SKM-1 treated with dmso at 0.1 percent for 144 hours (cell line): ENCODE measurements around the gene ITPR1.
"Not testable (repeated sequence)": the region's sequence is repeated elsewhere in the genome, so short reads cannot be mapped to it uniquely, and the experiment has no call there.

Source experiments
- DNase-seq: peaks from one replicate; lab custom pipeline; 2025; ENCODE audit not compliant: unreplicated experiment; lab: John Stamatoyannopoulos, UW

The ITPR1 gene

DNA sequence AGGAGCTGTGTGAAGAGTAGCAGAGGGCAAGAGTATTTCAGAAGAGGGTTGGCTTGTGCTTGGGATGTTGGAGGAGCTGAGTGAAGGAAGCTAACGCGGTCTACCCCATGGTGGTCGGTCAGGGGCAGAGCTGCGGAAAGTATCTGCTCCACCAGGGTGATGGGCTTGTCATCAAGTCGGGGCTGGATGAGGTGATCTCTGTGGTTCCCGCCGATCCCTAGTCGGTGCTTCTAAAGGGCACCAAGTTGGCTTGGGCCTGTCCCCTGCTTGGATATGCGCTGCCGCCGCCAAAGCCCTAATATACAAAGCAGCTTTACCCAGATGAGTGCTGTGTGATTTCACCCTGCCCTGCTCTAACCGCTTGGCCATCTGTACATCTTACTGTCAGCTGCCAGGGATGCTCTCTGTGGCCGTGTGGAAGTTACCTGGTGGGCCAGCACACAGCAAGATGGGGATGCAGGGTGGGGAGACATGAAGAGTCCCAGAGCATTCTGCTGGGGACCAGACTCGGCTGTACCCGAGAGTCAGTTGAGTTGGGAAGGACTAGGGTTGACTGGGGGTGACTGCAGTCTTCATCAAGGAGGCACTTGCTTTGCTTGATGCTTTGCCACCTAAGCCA is 260.0 kb downstream of the ITPR1 start:
- DNase-seq = no peak

DNA sequence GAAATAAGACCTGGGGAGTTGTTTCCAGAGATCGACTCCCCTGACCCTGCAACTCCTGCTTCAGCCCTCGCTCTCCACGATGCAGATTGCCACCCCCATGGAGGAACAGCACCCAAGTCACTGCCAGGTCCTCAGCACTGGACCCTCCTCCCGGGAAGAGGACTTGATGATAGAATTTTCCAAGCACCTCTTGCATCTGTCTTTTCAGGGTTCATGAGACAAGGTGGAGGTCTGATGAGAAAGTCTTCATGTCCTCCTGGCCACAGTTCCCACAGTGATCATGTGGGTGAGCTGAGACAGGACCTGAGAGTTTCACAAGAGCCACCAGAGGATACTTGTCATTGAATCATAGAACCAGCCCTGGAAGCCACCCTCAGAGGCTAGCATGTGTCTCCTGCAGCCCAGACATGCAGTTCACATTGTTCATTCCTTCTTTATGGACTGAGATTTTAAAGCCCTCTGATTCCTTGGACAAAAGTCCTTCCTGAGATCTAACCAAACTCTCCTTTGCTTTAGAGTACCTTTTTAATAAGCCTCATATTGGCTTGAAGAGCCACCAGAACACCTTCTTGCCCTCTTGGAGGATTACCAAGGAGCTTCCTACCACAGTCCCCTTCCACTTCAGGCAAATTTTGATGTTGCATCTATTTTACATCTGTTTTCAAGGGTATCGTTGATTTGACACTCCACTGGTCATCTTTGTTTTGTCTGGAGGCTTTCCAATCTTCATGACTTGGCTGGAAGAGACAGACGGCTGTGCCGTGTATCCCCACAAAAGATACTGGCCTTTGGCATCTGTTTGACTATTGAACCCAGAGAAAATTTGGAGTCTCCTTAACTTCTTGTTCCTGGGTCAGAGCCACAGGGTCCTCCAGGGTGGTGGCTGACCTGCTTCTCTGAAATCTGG is 261.3 kb downstream of the ITPR1 start:
- no peak for DNase-seq

DNA sequence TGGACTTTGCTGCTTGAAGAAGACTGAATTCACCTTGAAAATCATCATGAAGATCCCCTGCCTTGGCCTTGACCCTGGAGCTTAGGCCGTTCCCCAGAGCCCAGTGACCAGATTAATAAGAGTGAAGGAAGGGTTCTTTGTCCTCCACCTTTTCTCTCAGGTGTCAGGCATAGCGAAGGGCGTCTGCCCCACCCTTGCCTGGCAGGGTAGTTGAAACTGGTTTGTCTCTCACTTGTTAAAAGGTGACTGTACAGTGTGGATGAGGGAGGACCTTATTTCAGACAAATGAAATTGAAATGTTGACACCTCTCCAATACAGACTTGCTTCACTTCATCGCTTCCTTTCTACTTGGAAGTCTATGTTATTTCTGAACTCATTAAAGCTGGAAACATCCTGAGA is 262.4 kb downstream of the ITPR1 start:
- no peak for DNase-seq

DNA sequence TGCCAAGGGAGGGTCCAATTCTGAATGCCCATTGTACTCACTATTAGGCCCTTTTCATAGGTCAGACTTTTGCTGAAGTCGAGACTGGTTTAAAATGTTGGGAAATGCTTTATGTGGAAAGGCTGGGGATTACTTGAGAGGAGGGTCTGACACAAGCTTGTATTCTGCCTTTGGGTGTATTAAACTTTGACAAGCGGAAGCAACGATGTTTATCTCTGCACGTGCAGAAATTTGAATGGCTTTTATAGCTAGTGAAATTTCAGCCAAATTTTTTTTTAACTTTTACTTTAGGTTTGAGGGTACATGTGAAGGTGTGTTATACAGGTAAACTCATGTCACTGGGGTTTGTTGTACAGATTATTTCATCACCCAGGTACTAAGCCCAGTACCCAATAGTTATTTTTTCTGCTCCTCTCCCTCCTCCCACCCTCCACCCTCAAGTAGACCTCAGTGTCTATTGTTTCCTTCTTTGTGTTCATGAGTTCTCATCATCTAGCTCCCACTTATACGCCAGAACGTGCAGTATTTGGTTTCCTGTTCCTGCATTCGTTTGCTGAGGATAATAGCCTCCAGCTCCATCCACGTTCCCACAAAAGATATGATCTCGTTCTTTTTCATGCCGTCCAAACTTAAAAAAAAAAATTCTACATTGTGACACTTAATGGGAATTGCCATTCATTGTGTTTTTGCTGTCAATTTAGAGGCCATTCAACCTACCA is 263.1 kb downstream of the ITPR1 start:
- no peak for DNase-seq

DNA sequence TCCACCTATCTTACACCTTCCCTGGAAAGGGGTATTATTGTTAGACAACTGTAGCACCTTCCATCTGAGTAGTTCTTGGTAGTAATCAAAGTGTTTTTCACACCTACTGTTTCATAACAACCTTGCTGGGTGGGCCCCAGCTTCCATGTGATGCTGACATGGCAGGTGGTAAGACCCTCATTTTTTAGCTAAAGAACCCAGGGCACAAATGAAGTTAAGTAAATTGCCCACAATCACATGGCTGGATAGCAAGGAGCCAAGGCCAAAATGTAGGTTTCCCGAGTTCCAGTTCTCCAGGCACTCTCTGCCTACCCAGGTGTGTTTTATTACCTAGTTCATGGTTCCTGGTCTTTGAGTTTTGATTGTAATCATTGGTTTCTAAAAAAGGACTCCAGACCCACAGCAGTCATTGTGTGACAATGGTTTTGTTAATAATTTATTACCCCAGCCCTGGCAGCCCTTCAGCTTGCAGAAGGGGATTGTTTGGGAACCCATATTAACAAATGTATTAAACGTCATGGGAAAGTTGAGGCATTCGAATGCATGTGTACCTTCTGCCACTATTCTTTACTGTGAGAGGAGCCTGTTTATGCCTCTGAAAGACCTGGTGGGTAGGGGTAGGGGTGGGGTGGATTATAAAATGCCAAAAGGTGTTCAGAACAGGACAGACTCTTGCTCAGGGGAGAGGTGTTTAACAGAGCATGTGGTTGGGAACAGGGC is 263.9 kb downstream of the ITPR1 start:
- DNase-seq = no peak

DNA sequence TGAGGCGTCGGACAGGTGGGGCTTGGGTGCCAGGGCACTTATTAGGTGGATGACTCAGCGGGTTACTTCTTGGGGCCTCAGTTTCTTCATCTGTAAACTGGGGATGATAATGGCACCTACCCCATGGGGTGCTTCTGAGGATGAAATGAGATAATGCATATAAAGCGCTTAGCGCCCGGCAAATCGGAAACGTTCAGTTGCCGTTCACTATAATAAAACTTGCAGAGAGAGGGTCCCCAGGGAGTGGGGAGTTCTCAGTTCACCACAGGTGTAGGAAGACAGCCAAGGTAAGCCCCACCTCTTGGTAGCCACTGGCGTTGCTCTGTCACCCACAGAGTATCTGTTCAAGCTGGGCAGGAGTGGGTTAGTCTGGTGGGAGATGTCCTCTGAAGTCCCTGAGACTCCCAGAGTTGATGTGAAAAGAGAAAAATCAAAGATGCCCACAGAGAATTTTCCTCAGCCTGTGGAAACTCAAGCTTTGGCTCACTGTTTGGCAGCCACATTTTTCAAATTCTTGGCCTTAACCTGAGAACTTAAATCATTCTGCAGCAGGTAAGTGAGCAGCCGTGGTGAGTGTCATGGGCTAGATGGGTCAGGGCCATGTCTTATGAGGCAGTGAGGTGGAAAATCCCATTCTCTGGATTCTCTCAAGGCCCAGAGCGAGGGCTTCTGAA is 264.6 kb downstream of the ITPR1 start:
- no peak for DNase-seq

DNA sequence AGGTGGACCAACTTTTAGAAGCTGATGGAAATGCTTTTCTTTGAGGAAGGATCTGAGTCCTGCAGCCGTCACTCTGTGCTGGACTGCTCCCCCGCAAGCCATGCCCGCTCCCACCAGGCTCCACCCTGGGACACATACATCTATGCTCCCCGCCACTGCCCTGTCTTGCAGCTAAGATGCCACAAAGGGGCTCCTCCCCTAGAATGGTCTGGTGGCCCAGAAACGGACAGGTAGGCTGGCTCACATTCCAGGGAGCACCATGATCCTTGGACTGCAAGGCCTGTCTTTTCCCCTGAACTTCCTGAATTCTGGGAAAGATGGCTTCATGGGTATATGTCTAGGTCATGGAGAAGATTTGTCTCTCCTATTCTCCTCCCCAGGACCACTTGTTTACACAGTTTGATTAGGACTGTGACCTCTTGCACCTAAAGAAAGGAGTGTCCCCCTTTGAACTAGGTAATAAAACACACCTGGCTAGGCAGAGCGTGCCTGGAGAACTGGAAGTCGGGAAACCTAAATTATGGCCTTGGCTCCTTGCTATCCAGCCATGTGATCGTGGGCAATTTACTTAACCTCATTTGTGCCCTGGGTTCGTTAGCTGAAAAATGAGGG is 265.2 kb downstream of the ITPR1 start:
- no peak for DNase-seq

DNA sequence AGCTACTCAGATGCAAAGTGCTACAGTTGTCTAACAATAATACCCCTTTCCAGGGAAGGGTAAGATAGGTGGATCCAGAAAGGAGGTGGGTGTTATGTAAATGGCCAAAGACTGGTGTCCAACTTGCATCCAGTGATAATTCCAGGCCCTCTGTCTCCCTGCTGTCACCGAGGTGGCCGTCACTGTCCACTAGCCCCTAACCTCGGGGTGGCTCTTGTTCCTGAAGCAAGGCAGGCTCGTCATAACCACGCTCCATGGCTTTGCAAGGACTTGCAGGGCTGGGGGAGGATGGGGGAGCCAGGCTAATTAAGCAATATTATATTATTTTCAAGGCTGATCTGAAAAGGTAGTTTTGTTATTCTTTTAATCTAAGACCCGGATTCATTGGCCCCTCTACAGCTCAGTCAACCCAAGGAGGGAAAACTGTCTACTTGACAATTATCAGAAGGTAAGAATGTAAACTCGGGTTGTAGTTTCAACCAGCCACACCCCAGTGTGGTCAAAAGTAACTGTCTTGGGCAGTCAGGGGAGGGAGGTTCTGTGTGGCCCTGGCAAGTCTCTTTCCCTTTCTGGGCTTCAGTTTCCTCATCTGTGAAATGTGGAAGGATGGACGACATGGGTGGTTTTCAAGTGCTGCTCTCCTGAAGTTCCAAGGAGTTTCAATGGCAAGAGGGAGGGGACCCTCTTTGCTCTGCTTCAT is 266.0 kb downstream of the ITPR1 start:
- DNase-seq = no peak

DNA sequence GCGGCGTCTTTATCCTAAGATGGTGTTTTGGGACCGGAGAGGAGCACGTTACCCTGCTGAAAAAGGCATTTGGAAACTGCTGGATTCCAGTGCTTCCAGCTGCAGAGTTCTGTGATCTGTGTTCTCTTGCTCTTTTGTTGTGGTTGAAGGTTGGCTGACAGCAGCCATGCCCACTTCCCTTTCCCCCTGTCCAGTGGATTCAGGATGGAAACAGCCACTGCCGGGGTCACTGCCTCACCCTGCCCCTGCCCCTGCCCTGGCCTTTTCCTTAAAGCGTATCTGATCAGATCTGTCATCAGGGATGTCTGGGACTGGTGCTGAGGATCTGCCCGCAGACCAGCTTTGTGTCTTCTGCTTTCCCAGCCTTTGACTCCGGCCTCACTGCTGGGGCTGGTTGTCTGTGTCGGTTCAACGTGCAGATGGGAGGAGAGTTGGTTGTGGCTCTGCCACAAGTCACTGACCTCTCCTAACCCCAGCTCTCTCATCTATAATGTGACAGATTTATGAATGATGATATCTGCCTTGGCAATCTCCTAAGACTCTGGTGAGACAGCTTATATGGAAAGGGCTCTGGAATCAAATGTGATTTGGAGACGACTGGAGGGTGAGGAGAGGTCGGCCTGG is 266.7 kb downstream of the ITPR1 start:
- DNase-seq = no peak

DNA sequence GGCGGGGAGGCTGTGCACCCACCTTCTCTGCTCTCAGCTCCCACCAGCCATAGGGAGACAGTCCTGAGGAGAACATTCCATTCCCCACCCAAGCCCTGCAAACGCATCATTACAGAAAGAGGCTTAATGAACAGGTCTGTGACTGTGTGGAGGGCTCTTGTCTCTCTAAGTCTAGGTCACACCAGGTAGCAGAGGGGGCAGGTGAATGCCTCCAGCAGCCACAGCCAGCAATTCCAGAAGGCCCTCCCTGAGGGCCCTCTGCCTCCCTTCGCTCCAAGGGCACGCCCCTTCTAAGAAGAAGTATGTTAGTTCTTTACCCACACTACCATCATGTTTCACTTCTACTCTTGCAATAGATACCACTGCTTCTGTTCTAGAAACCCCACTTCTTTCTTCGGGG is 268.6 kb downstream of the ITPR1 start:
- DNase-seq = no peak

DNA sequence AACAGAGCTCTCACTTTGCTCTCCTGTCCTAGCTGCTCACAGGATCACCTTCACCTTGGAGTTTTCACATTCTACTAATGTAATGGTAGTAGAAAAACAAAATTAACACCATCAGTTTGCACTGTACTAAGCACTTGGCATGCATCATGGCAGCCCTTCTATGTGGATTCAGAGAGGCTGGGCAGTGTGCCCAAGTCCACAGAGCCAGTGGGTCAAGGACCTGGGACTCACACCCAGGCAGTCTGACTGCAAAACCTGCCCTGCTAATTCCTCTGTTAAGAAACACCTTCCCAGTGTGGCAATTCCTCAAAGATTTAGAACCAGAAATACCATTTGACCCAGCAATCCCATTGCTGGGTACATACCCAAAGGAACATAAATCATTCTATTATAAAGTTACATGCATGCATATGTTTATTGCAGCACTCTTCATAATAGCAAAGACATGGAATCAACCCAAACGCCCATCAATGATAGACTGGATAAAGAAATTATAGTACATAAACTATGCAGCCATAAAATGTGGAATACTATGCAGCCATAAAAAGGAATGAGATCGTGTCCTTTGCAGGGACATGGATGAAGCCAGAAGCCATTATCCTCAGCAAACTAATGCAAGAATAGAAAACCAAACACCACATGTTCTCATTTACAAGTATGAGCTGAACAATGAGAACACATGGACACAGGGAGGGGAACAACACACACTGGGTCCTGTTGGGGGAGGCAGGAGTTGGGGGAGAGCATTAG is 269.5 kb downstream of the ITPR1 start:
- not testable (repeated sequence) for DNase-seq

DNA sequence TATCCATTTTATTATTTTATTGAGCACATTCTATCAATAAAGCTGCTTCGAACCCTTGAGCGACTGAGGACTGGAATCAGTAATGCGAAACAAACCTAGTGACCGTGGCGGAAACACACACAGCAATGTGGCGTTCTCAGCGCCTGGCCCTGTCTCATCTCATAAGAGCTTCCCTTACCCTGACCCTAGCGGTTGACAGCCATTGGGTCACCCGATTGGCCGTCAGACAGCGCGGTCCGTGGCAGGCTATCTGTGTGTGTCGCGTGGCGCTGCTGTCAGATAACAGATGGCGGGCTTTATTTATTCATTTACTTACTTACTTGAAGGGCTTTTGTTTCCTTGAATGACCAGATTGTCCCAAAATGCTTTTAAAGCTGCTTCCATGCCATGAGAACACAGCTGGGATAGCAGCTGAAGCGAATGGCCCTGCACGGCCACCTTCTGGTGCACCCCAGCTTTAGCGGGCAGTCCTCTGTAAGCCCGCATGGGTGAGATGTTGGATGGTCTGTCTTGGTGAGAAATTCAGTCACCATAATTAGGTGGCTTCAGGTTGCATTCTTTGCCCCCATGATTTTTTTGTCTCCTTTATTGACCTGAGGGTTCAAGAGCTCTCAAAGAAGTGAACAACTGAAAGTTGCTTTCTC is 270.6 kb downstream of the ITPR1 start:
- no peak for DNase-seq

DNA sequence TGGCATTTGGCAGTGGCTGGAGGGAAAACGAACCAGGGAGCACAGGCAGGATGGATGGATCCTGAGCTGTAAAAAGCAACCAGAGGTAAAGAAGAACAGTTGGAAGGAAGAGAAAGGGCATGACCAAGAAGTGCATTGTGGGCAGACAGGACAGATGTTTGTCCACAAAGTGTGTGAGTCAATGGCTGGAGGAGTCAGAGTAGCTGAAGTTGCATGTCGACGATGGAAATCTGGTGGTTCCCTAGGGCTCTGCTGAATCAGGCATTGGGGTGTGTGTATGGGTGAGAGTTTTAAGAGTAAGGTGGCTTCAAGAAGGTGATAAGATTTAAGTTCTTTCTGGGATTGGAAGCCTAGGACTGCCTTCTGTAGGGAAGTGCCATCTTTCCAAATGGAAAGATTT is 272.1 kb downstream of the ITPR1 start:
- no peak for DNase-seq

DNA sequence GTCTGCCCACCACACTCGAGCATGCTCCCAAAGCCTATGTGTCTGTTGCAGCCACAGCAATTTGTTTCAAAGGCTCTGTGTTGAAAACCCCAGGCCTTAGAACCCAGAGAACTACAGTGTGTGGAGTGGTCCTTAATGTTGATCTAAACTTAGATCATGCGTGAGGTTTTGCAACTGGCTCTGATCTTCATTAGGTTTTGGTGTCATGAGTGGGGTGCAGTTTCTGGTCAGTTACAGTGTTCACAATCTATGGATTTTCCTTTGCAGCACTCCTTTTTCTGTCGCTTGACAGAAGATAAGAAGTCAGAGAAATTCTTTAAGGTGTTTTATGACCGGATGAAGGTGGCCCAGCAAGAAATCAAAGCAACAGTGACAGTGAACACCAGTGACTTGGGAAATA is 273.1 kb downstream of the ITPR1 start:
- no peak for DNase-seq

DNA sequence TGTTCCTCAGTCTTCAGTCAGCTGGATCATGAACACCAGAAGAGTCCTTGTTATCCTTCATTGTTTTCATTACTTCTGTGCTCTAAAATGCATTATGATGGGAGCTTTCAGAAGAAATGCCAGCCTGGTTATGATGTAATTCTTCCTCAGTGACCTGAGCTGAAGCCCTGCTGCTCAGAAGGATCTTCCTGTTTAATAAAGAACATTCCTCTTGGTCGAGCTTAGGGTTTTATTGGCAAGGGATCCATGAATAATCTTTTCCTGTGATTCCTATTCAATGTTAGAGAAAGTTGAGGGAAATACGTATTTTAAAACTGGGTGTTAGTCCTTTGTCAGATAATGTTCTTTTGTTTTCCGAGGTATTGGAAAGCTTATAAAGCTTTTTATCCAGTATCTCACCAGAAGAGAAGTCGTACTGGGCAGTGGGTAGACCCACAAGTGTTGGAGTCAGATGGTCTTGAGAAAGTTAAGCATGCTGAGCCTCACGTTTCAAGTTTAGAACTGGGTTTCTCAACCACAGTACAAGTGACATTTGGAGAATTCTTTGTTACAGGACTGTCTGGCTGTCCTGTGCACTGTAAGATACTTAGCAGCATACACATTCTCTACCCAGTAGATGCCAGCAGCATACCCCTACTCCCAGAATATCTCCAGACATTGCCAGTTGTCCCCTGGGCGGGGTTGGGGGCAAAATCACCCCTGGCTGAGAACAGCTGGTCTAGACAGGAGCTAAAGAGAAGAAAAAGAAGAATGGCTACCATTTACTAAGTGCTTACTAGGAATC is 273.8 kb downstream of the ITPR1 start:
- DNase-seq = no peak

DNA sequence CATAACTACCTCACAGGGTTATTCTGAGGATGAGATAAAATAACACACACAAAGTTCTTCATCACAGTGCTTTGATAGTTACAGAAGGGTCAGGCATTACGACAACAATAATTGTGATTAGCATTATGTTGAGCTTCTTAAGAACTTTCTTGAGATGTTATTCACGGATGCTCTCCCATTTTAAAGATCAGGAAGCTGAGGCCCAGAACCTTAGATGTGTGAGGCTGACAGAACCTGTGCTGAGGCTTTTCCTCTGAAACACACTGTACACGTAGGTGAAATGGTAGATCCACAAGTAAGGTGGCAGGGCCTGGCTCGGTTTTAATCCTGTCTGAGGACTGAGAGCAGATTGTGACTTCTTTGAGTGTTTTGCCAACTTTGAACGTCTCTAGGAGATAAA is 274.9 kb downstream of the ITPR1 start:
- DNase-seq = no peak

DNA sequence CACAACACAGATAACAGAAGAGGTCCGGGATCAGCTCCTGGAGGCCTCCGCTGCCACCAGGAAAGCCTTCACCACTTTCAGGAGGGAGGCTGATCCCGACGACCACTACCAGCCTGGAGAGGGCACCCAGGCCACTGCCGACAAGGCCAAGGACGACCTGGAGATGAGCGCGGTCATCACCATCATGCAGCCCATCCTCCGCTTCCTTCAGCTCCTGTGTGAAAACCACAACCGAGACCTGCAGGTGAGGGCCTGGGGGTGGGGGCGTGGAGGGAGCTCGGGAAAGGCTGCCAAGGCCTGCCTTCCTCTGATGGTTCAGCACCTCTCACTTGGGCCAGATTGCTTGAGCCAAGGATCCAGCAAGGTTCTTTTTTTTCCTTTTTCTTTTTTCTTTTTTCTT is 275.4 kb downstream of the ITPR1 start:
- DNase-seq = no peak
